Panc1 (cell line): Measurements from ENCODE around the gene ERCC1.

Experiments
- CTCF ChIP-seq: fragments of 450-650 bp; IDR thresholded peaks from 2 replicates; pipeline ENCODE4 v1.5.1; 2017; ENCODE audit warnings: mild to moderate bottlenecking
- REST ChIP-seq, 2 experiments: IDR thresholded peaks; 2 replicates each; pipeline ENCODE4 v1.6.1; 2011 to 2012; ENCODE audit warnings: low read depth in 2 of 2, control low read depth in 1 of 2, low read length in 1 of 2, mild to moderate bottlenecking in 1 of 2, moderate library complexity in 1 of 2; ENCODE audit not compliant: insufficient read depth in 1 of 2

GRCh38 chr19:45364696-45365095 lies 59.0 kb downstream of the ERCC1 start:
- TF ChIP-seq CTCF = no peak
- TF ChIP-seq REST (IDR thresholded peaks at IDR 0.05; ENCODE audit: insufficient read depth in 1 of 2, low read depth in 2 of 2, low read length in 1 of 2) = no peak
